Measurements from ENCODE around the gene OR8H2. TPM values are rescaled to one million over a fixed set of nuclear protein-coding genes. Genes with fewer than 3 reads are reported as not detected.
"Not testable (repeated sequence)": the region's sequence is repeated elsewhere in the genome, so short reads cannot be mapped to it uniquely, and the experiment has no call there.

The OR8H2 gene
- total RNA-seq (2014; rRNA removed; shearing (Covaris generic)) = not detected in 2 replicates

- peak; percentile 6 for DNase-seq (ENCODE audit: low spot score)
These were observed at the start of gene OR8H2 for GRCh38 chr11:56103210-56103737. OR8H2 (plus strand) TSS chr11:56103687; CDS start chr11:56105043, 1,356 bp downstream.

GRCh38 chr11:56056366-56056765, 47.1 kb upstream of the OR8H2 start:
- not testable (repeated sequence) for DNase-seq (ENCODE audit: low spot score)

GRCh38 chr11:56057661-56058237, 45.7 kb upstream of the OR8H2 start:
- not testable (repeated sequence) for DNase-seq (ENCODE audit: low spot score)

- DNase-seq (ENCODE audit: low spot score) = not testable (repeated sequence)
These were observed 45.2 kb upstream of the OR8H2 start for GRCh38 chr11:56058260-56058780.

- no peak for DNase-seq (ENCODE audit: low spot score)
These were observed 36.5 kb upstream of the OR8H2 start for GRCh38 chr11:56066980-56067379.

- DNase-seq (ENCODE audit: low spot score) = no peak
These were observed 13.8 kb upstream of the OR8H2 start for GRCh38 chr11:56089697-56090096.

GRCh38 chr11:56093008-56093407, 10.5 kb upstream of the OR8H2 start, which contains the start of gene OR8I2:
OR8I2 (plus strand) TSS chr11:56093308; CDS start chr11:56093308, 0 bp downstream.
- DNase-seq (ENCODE audit: low spot score) = no peak

GRCh38 chr11:56122073-56122472, 18.6 kb downstream of the OR8H2 start, which contains the start of gene OR8H3:
OR8H3 (plus strand) TSS chr11:56122373; CDS start chr11:56122373, 0 bp downstream.
- DNase-seq (ENCODE audit: low spot score) = no peak

GRCh38 chr11:56140151-56140661, 36.7 kb downstream of the OR8H2 start, which contains the start of gene OR8J3:
OR8J3 (minus strand) TSS chr11:56140201; CDS start chr11:56137718, 2,483 bp downstream.
- no peak for DNase-seq (ENCODE audit: low spot score)

- DNase-seq (ENCODE audit: low spot score) = not testable (repeated sequence)
These were observed 40.2 kb downstream of the OR8H2 start for GRCh38 chr11:56143681-56144080.

- no peak for DNase-seq (ENCODE audit: low spot score)
These were observed 47.9 kb downstream of the OR8H2 start for GRCh38 chr11:56151376-56151775.

- no peak for DNase-seq (ENCODE audit: low spot score)
These were observed 48.8 kb downstream of the OR8H2 start for GRCh38 chr11:56152333-56152732.

Other genes with a start within 250 kb of the OR8H2 start
- not detected in 2 replicates for gene TRIM51, start 220.4 kb upstream of the OR8H2 start, total RNA-seq (2014; rRNA removed; shearing (Covaris generic))
- gene OR5W2, start 189.1 kb upstream of the OR8H2 start, total RNA-seq (2014; rRNA removed; shearing (Covaris generic)) = not detected in 2 replicates
- not detected in 2 replicates for gene OR5I1, start 167.3 kb upstream of the OR8H2 start, total RNA-seq (2014; rRNA removed; shearing (Covaris generic))
- not detected in 2 replicates for gene OR10AG1, start 133.7 kb upstream of the OR8H2 start, total RNA-seq (2014; rRNA removed; shearing (Covaris generic))
- not detected in 2 replicates for gene OR5F1, start 109.1 kb upstream of the OR8H2 start, total RNA-seq (2014; rRNA removed; shearing (Covaris generic))
- not detected in 2 replicates for gene OR5AS1, start 76.0 kb upstream of the OR8H2 start, total RNA-seq (2014; rRNA removed; shearing (Covaris generic))
- gene OR8I2, start 10.4 kb upstream of the OR8H2 start, total RNA-seq (2014; rRNA removed; shearing (Covaris generic)) = not detected in 2 replicates
- not detected in 2 replicates for gene OR8H3, start 18.7 kb downstream of the OR8H2 start, total RNA-seq (2014; rRNA removed; shearing (Covaris generic))
- gene OR8J3, start 36.5 kb downstream of the OR8H2 start, total RNA-seq (2014; rRNA removed; shearing (Covaris generic)) = not detected in 2 replicates
- not detected in 2 replicates for gene OR8K5, start 56.6 kb downstream of the OR8H2 start, total RNA-seq (2014; rRNA removed; shearing (Covaris generic))
- gene OR5J2, start 72.9 kb downstream of the OR8H2 start, total RNA-seq (2014; rRNA removed; shearing (Covaris generic)) = not detected in 2 replicates
- gene OR5T2, start 130.6 kb downstream of the OR8H2 start, total RNA-seq (2014; rRNA removed; shearing (Covaris generic)) = not detected in 2 replicates
- not detected in 2 replicates for gene OR5T3, start 148.6 kb downstream of the OR8H2 start, total RNA-seq (2014; rRNA removed; shearing (Covaris generic))
- not detected in 2 replicates for gene OR5T1, start 170.5 kb downstream of the OR8H2 start, total RNA-seq (2014; rRNA removed; shearing (Covaris generic))
- gene OR8H1, start 188.6 kb downstream of the OR8H2 start, total RNA-seq (2014; rRNA removed; shearing (Covaris generic)) = not detected in 2 replicates
- not detected in 2 replicates for gene OR8K3, start 211.5 kb downstream of the OR8H2 start, total RNA-seq (2014; rRNA removed; shearing (Covaris generic))
- gene OR8K1, start 242.4 kb downstream of the OR8H2 start, total RNA-seq (2014; rRNA removed; shearing (Covaris generic)) = not detected in 2 replicates

All from H4 (cell line).